ENCODE measurements around the gene SCCPDH.
A peak's percentile ranks its signal among the peaks of the same experiment; 100 is the strongest.

Gene SCCPDH

DNA sequence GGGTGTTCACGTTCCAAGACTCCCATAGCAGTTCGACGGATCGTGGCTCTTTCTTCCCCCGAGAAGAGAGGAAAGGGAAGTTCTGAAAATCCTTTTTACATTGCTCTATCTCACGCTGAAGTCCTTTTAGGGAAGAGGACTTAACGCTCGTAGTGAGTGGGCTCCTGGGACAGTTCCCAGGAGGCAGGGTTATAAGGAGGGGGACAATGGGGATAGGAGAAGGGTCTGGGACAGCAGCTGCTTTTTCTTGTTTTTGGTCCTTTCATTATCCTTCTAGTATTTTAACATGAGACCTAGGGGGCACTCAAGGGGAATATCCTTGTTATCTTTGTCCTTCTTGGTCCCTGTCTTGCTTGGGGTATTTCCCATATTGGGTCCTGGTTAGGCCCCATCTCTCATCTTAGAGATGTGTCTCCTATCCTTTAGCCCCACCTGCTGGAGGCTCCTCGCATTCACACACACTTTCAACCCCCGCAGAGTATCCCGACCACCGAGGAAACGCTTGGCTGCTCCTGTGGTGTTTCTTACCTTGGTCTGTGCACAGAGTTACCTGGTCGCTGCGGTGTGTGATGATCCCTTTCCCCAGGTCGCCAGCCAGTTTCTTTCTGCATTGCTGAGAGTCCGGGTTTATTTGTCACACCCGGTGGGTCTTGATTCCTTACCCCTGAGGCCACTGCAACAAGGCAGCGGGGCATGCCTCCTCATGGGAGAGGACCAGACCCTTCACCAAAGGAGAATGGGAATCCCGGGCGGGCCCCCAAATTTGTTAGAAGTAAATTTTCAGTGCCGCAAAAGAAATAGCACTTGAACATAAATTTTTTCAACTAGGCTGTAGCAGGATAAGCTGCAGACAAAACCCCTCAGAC, 29.7 kb downstream of the SCCPDH start:
- peak; percentile 47 for DNase-seq

DNA sequence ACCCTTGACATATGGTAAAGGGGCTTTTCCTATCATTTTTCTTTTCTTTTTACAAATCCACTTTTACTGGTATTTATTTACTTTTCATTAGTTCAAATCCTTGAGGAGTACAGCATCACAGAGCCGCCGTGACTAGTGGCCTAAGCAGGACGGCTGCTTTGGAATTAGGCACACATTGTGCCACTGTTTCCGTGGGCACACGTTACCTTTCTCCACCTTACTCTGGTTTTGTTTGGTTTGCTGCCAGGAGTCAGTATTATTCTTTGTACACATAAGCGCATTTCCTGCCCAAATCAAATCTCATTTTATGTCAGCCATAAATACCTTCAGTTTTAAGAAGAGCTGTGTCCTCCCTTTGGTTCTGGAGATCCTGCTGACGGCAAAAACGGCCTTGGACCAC, 31.2 kb downstream of the SCCPDH start:
- no peak for DNase-seq

DNA sequence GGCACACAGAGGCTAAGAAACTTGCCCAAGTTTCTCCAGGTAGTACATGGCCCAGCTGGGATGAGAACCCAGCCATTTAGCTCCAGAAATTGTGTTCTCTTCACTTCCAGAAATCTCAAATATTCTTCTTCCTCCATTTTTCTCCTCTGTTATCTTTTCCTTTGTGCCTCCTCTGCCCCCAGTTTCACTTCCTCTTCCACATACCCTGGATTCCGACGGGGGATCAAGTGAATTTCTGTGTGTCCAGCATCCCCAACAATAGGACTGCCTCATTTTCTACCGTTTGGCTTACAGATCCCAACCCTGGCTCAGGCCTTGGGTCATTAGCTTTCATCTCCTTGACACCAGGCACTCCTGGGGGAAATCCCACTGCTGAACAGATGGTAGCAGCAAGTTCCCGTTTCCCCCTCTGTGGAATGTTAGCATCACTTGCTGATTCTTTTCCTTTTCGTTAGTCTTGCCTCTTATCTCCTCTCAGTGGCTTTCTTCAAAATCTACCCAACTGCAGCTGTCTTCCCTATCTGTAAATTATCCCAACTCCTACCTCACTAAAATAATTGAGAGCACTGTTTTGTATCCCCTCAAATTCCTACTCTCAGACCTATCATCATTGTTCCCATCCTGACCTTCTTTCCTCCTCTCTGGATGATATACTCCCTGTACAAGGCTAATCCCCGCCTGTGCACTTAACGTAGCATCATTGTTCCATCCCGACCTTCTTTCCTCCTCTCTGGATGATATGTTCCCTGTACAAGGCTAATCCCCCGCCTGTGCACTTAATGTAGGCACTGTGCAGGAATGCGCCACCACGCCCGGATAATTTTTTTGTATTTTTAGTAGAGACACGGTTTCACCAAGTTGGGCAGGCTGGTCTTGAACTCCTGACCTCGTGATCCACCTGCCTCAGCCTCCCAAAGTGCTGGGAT, 36.5 kb downstream of the SCCPDH start:
- DNase-seq, result no peak

DNA sequence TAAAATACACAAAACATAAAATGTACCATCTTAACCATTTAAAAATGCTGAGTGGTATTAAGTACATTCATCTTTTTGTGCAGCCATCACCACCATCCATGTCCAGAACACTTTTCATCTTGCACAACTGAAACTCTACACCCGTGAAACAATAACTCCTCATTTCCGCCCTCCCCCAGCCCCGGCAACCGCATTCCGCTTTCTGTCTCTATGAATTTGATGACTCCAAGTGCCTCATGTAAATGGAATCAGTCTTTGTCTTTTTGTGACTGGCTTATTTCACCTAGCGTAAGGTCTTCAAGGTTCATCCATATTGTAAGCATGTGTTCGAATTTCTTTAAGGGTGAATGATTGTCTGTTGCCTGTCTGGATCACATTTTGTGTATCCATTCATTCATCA, 37.2 kb downstream of the SCCPDH start:
- DNase-seq, result no peak

DNA sequence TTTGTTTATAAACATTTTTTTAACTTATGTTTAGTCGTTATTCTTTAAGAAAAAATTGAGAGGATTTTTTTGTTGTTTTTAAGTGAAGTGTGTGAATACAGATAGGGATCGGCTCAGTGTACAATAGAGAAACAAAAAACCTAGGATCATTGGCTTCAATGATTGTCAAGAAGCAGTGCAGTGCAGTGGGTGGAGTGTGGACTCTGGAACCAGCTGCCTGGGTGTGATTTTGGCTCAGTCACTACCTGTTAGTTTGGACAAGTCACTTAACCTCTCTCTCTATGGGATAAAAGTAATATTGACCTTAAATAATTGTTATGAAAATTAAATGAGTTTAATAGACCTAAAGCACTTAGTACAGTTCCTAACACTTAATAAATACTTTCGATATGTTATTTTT, 41.3 kb downstream of the SCCPDH start:
- no peak for DNase-seq

DNA sequence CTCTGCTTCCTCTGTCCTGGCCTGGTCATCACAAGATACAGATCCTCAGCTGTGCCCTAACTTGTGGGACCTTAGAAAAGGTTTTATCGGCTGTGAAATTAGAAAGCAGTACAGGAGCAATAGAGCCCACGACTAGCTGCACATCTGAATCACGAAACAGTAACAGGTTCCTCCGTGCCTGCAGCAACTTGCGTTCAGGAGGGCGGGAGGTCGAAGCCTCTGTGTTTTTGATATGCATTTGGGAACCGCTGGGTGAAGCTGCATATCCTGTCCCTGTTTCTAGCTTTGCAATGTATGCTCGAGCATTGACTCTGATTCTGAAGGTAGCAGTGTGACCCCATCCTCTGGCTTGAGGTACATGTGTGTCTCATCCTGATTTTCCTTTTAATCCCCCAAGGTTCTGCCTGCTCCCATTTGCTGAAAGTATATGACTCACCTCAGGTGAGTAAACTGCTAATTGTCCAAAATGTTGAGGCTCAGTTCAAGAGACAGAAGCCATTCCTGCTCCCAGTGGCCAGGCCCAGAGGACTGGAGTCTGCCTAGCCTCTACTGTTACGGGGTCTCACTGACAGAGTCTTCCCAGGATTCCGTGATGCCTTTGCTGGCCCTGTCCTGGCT, 44.3 kb downstream of the SCCPDH start:
- no peak for DNase-seq

DNA sequence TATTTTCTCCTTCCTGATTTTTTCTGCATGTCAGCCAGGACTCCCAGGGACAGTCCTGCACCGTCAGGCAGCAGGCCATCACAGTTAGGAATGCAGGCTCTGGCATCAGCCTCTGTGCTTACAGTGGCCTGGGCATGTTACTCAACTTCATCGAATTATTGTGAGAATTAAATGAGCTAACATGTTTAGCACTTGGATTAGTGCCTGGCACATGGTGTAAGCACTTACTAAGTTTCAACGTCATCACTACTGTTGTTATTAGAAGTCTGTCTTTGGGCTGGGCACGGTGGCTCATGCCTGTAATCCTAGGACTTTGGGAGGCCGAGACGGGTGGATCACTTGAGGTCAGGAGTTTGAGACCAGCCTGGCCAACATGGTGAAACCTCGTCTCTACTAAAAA, 45.1 kb downstream of the SCCPDH start:
- DNase-seq, result no peak

DNA sequence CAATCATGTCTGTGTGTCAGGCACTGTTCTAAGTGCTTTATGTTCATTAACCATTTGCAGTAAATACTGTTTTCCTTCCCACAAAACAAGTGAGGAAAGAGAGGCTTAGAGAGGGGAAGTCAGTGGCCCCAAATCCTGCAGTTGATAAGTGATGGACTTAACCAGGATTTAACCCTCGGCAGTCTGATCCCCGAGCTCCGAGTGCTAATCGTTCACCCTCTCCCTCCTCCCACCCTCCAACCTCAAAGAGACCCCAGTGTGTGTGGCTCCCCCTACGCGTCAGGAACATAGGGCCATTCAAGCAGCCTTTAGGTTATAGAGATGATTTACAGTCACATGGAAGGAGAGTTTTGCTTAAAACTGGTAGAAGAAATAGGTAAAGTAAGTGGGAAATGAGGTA, 47.2 kb downstream of the SCCPDH start:
- DNase-seq, result no peak

DNA sequence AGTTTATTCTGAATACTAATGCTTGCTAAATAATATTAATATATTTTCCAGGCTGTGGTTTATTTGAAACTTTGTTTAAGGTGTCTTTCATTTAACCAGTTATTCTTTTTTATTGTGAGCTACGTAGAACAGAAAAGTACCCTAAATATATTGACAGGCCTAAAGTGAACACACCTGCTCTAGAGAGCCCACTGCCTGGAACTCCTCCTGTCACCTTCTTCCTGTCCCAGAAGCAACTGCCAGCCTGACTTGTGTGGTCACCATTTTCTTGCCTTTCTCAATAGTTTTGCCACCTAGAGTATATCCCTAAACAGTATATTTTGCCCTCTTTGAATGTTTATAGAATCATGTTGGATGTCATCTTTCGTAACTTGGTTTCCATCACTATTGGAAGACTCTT, 48.5 kb downstream of the SCCPDH start:
- no peak for DNase-seq

DNA sequence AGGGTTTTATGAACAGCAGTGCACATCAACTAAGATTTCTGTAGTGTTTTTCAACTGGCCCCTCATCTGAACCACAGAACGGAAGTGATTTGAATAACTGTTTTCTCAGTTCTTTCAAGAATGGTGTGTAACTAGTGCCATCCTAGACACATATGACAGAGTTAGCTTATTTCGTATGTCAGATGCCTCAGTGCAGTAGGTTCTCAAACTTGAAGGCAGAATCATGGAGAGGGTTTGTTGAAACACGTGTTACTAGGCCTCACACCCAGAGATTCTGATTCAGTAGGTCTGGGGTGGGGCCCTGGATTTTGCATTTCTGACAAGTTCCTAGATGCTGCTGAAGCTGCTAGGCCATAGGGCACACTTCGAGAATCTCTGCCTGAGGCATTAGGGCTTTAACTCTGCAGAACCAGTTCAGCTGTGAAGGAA, 49.0 kb downstream of the SCCPDH start:
- DNase-seq, result no peak

DNA sequence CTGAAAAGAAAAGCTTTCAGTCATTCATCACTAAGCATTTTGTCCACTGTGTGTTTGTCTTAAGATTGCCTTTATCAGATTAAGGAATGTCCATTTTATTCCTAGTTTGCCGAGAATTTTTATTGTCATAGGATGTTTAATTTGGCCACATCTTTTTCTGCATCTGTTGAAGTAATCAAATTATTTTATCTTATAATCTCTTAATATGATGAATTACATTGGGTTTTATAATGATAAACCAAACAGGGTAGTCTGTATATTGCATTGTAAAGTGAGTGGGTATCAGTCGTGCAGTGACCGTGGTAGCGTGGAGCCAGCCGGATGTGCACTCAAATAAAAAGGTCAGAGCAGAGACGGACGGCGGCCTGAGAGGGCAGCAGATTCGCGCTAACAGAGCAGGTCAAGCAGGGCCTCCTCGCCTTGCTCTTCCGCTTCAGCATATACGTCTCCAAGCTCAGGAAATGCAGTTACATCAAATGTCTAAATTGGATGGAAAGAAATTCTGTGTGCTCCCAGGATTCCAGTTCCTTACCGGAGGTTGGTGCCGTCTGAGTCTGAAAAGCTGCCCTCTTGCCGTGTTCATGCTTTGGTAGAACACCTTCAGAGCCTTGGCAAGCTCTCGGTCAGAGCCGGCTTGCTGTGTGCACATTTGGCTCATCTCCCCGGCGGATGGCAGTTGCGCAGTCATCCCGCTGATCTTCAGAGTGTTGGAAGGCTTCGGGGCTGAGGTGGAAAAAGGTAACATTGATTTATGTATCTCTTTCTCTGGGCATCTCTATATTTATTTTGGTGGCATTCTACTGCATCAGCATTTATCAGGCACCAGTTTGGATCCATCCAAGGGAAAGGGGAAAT, 51.5 kb downstream of the SCCPDH start:
- DNase-seq, result no peak

DNA sequence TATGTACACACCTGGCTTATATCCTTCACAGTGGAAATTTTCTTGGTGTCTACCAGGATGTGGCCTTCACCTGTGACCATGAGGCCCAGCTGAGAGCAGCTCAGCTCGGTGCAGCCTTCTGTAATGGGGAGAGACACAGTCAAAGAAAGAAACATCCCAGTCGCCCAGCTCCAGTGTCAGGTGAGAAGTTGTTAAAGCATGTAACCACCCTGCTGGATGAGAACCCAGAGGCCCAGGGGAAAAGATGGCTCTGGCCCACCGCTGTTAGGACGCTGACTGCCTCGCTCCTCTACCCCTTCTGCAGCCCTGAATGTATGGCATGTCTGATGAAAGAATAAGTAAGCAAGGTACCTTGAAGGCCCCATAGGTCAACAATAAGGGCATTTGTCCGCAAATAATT, 52.7 kb downstream of the SCCPDH start:
- DNase-seq, result no peak

DNA sequence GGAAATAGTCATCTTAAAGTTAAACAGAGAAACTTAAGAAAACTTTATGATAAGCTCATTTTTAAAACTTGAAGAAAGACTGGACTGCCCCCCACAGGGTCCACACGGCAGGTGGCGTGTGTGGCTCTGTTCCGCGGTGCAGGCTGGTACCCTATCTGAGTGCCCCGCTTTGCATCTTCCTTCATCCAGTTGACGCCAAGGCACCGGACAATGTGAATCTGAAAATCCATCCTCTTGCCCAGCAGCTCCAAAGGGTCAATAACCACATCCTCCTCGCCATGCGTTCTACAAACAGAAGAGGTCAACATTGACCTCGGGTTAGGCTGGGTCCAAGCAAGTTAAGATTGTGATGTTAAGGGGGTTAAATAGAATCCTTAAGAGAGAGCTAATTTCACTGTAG, 54.5 kb downstream of the SCCPDH start:
- no peak for DNase-seq

DNA sequence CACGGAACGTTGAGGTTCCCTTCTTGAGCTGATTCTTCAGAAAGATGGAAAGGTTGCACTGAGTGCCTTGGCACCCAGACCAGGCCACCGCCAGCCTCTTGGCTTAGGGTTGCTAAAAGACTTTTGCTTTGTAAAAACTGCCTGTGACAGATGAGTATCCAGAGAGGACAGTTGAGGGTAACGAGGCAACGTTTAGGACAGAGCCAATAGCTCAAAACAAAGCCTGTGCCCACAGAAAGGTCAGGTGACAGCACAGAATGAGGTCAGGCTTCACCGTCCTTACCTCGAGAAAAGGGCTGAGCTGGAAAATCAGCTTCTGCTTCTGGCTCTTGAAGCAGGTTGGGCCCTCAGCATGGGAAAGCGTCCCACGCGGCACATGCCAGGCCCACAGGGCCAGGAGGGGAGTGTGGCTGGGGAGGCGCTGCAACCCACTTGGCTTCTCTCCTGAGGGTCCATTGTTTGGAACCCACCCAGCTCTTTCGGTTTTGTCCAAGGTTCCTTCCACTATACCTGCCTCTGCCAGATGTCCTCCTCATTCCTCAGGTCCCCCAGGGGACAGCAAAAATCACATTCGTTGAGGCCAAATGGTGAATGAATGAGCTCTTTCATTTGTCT, 55.5 kb downstream of the SCCPDH start:
- no peak for DNase-seq

DNA sequence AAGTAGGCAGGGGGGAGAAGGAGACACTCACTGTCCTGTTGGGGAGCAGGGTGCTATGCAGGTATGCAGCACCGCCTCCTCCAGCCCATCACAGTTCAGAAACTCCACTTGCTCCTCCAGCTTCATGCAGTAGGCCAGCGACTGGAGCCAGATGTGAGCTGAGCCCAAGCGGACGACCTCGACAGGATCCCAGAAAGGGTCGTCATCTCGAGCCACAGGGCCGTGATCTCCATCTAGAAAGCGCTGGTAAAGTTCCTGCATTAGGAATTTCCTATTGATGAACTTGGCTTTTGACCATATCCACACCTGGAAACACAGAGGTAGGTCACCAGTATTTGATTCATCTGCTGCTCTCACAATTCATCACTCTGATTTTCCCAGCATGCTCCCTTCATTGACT, 56.1 kb downstream of the SCCPDH start:
- DNase-seq, result no peak

DNA sequence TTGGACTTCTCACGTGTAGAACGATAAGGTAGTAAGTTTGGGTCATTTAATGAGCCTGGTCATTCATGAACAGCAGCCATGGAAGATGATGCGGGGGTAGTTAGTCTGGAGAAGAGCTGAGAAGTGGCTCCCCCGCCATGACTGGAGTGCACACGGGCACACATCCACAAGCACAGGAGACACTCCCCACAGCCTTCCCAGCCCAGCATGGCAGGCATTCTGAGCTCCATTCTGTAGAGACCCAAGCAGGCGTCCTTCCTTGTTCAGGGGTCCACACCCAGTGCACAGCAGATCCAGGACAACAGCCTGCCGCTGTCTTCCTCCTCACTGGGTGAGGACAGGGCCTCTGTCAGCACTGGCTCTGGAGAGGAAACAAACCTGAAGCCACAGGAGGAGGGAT, 57.0 kb downstream of the SCCPDH start:
- DNase-seq, result no peak

DNA sequence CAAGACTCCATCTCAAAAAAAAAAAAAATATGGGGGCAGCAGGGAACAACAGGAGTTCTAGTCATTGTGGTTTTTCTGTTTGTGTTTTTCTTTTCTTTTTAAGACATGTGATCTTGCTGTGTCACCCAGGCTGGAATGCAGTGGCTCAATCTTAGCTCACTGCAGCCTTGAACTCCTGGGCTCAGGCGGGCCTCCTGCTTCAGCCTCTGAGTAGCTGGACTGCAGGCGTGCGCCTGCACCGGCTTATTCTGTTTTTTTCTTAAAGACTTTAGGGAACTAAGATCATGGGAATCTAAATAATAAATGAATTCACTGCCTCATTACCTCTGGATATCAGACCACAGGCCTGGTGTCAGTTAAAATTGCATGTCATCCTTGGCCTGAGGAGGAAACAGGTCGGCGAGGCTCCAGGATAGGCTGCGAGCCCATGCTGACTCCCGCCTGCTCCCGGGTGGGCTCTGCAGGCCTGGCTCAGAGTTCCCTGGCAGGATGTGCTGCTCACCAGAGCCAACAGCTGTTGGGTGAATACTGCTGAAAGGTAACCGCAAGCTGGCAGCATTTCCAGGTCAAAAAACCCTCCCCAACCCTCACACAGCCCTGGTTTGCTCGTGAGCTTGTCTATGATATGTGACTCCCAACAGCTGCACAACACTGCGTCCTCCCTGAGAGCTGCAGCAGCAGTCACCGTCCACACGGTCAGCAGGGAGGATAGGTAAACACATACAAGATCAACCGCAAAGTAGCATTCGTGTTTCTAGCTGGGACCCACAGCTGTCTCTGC, 58.1 kb downstream of the SCCPDH start:
- DNase-seq, result no peak

DNA sequence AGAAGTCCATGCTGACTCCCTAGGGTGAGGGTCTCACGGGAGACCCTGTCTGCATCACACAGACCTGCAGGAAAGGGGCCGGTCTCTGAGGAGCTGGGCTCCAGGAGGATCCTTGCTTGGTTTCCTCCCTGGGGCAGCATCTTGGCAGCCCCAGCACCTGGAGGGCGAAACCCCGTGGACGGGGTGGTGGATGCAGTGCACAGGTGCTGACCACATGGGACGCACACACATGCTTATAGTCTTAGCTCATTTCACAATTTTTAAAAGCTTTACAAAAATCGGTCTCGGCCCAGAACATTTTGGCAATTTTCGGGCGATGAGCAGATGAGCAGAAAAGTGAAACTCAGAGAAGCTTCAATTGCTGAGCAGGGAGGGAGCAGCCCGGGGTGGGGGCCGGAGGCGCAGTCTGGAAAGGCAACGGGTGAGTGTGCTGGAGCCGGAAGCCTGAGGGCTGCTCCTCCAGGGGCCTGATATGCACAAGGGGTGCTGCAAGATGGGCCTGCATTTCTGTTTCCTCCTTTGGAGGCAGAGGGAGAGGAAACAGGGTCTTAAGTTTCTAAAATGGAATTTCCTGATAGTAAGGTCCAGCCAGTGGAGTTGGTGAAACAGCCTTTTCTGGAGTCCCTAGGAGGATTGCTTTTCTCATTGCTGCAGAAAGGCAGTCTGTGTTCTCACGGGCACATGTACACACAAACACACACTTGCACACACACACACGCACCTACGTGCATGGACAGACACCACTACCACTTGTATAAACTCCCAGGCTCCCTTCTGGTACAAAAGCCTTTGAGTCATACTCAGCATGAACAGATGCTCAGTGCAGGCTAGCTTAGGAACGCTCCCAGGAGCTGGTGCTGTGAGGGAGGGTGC, 60.6 kb downstream of the SCCPDH start:
- DNase-seq, result no peak

DNA sequence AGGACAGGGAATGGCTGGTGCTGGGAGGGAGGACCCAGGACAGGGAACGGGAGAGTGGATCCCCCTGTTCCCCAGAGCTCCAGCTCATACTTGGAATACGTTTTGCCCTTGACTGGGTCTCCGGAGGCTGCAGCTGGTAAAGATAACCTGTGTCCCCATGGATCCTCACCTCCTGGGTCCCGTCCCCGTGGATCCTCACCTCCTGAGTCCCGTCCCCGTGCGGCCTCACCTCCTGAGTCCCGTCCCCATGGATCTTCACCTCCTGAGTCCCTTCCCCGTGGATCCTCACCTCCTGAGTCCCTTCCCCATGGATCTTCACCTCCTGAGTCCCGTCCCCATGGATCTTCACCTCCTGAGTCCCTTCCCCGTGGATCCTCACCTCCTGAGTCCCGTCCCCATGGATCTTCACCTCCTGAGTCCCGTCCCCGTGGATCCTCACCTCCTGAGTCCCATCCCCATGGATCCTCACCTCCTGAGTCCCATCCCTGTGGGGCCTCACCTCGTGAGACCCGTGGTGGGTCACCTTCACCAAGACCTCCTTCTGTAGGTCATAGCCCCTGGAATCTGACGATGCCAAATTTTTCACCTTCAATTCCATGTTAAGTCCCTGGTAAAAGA, 61.4 kb downstream of the SCCPDH start:
- DNase-seq, result no peak
